PFSK-1 (cell line): Measurements from ENCODE around the gene NPSR1.

Source experiments
- FOXP2 ChIP-seq: optimal IDR thresholded peaks from 2 replicates; pipeline ENCODE3; 2011; ENCODE audit warnings: borderline replicate concordance, control low read depth, inconsistent platforms; ENCODE audit not compliant: insufficient read depth; ENCODE audit errors: extremely low read length, extremely low read depth
- POLR2AphosphoS5 ChIP-seq: IDR thresholded peaks from 2 replicates; pipeline ENCODE4 v1.6.1; 2012; ENCODE audit warnings: low read depth, mild to moderate bottlenecking, control low read depth, low read length, moderate library complexity
- REST ChIP-seq, 2 experiments: IDR thresholded peaks; 2 replicates each; pipeline versions ENCODE4 v1.6.1 to v1.8.0; 2011 to 2012; ENCODE audit warnings: low read depth in 2 of 2, low read length in 2 of 2, control low read depth in 1 of 2, inconsistent platforms in 1 of 2, mild to moderate bottlenecking in 1 of 2, moderate library complexity in 1 of 2; ENCODE audit not compliant: insufficient read depth in 1 of 2
- SIN3A ChIP-seq: IDR thresholded peaks from 2 replicates; pipeline ENCODE4 v1.6.1; 2012; ENCODE audit warnings: mild to moderate bottlenecking, low read length, moderate library complexity, borderline replicate concordance; ENCODE audit not compliant: insufficient read depth
- TAF1 ChIP-seq: IDR thresholded peaks from 2 replicates; pipeline ENCODE4 v1.6.1; 2012; ENCODE audit warnings: low read length, control low read depth, borderline replicate concordance; ENCODE audit not compliant: insufficient read depth

- TF ChIP-seq SIN3A (no peak), TAF1 (no peak), REST (IDR thresholded peaks at IDR 0.05; ENCODE audit: insufficient read depth in 1 of 2, low read depth in 2 of 2, low read length in 2 of 2) (no peak), POLR2AphosphoS5 (no peak), FOXP2 (no peak)
Observed at GRCh38 chr7:34728156-34728555, 70.1 kb downstream of the NPSR1 start.
